ENCODE results near the gene PBXIP1. TPM values are rescaled to one million over a fixed set of nuclear protein-coding genes. Genes with fewer than 3 reads are reported as not detected.
"Not testable (repeated sequence)": the region's sequence is repeated elsewhere in the genome, so short reads cannot be mapped to it uniquely, and the experiment has no call there.

The PBXIP1 gene
- total RNA-seq, 1 donor from 2014 or later, result 25.1 TPM

- Mint-ChIP-seq H3K36me3 (ENCODE audit: low read depth) (peaks cover 33% of the 10 kb centered on the region), H3K4me1 (ENCODE audit: low read depth) (peaks cover 19% of the 10 kb centered on the region), H3K4me3 (no peak overlapping the region), H3K9me3 (no peaks in the 10 kb centered on the region), H3K27me3 (ENCODE audit: insufficient read depth) (no peaks in the 10 kb centered on the region), H3K27ac (no peak overlapping the region)
- no peak for DNase-seq (ENCODE audit: low spot score)
- intact Hi-C loops (cut with micrococcal nuclease), result no loop called here
These were observed 32.2 kb downstream of the PBXIP1 start for GRCh38 chr1:154923695-154924094.

GRCh38 chr1:154913273-154913672, 42.6 kb downstream of the PBXIP1 start:
- H3K27me3 Mint-ChIP-seq (ENCODE audit: insufficient read depth), result no peaks in the 10 kb centered on the region
- H3K9me3 Mint-ChIP-seq, result peaks cover 6% of the 10 kb centered on the region
- no peak overlapping the region for H3K4me3 Mint-ChIP-seq
- H3K27ac Mint-ChIP-seq, result no peak overlapping the region
- intact Hi-C loops (cut with micrococcal nuclease), result no loop called here
- no peak for DNase-seq (ENCODE audit: low spot score)
- peaks cover 6% of the 10 kb centered on the region for H3K36me3 Mint-ChIP-seq (ENCODE audit: low read depth)
- no peaks in the 10 kb centered on the region for H3K4me1 Mint-ChIP-seq (ENCODE audit: low read depth)

GRCh38 chr1:154912755-154913154, 43.1 kb downstream of the PBXIP1 start:
- no peak overlapping the region for H3K27ac Mint-ChIP-seq
- H3K4me3 Mint-ChIP-seq, result no peak overlapping the region
- H3K9me3 Mint-ChIP-seq, result peaks cover 6% of the 10 kb centered on the region
- peaks cover 6% of the 10 kb centered on the region for H3K36me3 Mint-ChIP-seq (ENCODE audit: low read depth)
- no peaks in the 10 kb centered on the region for H3K4me1 Mint-ChIP-seq (ENCODE audit: low read depth)
- H3K27me3 Mint-ChIP-seq (ENCODE audit: insufficient read depth), result no peaks in the 10 kb centered on the region
- intact Hi-C loops (cut with micrococcal nuclease), result no loop called here
- no peak for DNase-seq (ENCODE audit: low spot score)

GRCh38 chr1:154911691-154912550, 44.0 kb downstream of the PBXIP1 start:
- H3K36me3 Mint-ChIP-seq (ENCODE audit: low read depth), result peaks cover 6% of the 10 kb centered on the region
- no peak overlapping the region for H3K4me3 Mint-ChIP-seq
- H3K4me1 Mint-ChIP-seq (ENCODE audit: low read depth), result no peaks in the 10 kb centered on the region
- no peak overlapping the region for H3K27ac Mint-ChIP-seq
- intact Hi-C loops (cut with micrococcal nuclease), result no loop called here
- DNase-seq (ENCODE audit: low spot score), result no peak
- H3K27me3 Mint-ChIP-seq (ENCODE audit: insufficient read depth), result peaks cover 2% of the 10 kb centered on the region
- H3K9me3 Mint-ChIP-seq, result peaks cover 6% of the 10 kb centered on the region

GRCh38 chr1:154910851-154911250, 45.0 kb downstream of the PBXIP1 start:
- Mint-ChIP-seq H3K9me3 (no peaks in the 10 kb centered on the region), H3K4me1 (ENCODE audit: low read depth) (no peaks in the 10 kb centered on the region), H3K27ac (no peak overlapping the region), H3K4me3 (no peak overlapping the region), H3K27me3 (ENCODE audit: insufficient read depth) (peaks cover 3% of the 10 kb centered on the region), H3K36me3 (ENCODE audit: low read depth) (peaks cover 3% of the 10 kb centered on the region)
- no peak for DNase-seq (ENCODE audit: low spot score)
- intact Hi-C loops (cut with micrococcal nuclease), result no loop called here

GRCh38 chr1:154908937-154909336, 47.0 kb downstream of the PBXIP1 start:
- no peak overlapping the region for H3K27ac Mint-ChIP-seq
- peaks cover 3% of the 10 kb centered on the region for H3K27me3 Mint-ChIP-seq (ENCODE audit: insufficient read depth)
- no peaks in the 10 kb centered on the region for H3K4me1 Mint-ChIP-seq (ENCODE audit: low read depth)
- DNase-seq (ENCODE audit: low spot score), result no peak
- H3K4me3 Mint-ChIP-seq, result no peak overlapping the region
- intact Hi-C loops (cut with micrococcal nuclease), result no loop called here
- H3K9me3 Mint-ChIP-seq, result no peaks in the 10 kb centered on the region
- H3K36me3 Mint-ChIP-seq (ENCODE audit: low read depth), result no peaks in the 10 kb centered on the region

- DNase-seq (ENCODE audit: low spot score); H3K36me3 Mint-ChIP-seq (ENCODE audit: low read depth); H3K4me3 Mint-ChIP-seq; H3K4me1 Mint-ChIP-seq (ENCODE audit: low read depth); H3K27me3 Mint-ChIP-seq (ENCODE audit: insufficient read depth); intact Hi-C loops (cut with micrococcal nuclease); H3K9me3 Mint-ChIP-seq; H3K27ac Mint-ChIP-seq: not testable (repeated sequence)
These were observed 47.8 kb downstream of the PBXIP1 start for GRCh38 chr1:154908129-154908528.

GRCh38 chr1:154906621-154907081, 49.2 kb downstream of the PBXIP1 start:
- intact Hi-C loops (cut with micrococcal nuclease), result no loop called here
- H3K9me3 Mint-ChIP-seq, result no peaks in the 10 kb centered on the region

GRCh38 chr1:154902938-154903566, 52.8 kb downstream of the PBXIP1 start:
- peaks cover 3% of the 10 kb centered on the region for H3K27me3 Mint-ChIP-seq (ENCODE audit: insufficient read depth)
- H3K27ac Mint-ChIP-seq, result no peak overlapping the region
- H3K4me1 Mint-ChIP-seq (ENCODE audit: low read depth), result no peaks in the 10 kb centered on the region
- H3K36me3 Mint-ChIP-seq (ENCODE audit: low read depth), result no peaks in the 10 kb centered on the region
- no peak for DNase-seq (ENCODE audit: low spot score)
- no peaks in the 10 kb centered on the region for H3K9me3 Mint-ChIP-seq
- no peak overlapping the region for H3K4me3 Mint-ChIP-seq
- intact Hi-C loops (cut with micrococcal nuclease), result no loop called here

More at GRCh38 chr1:154906621-154907081, 49.2 kb downstream of the PBXIP1 start:
- H3K4me3 Mint-ChIP-seq, result no peak overlapping the region
- H3K4me1 Mint-ChIP-seq (ENCODE audit: low read depth), result no peaks in the 10 kb centered on the region
- no peak overlapping the region for H3K27ac Mint-ChIP-seq
- H3K36me3 Mint-ChIP-seq (ENCODE audit: low read depth), result no peaks in the 10 kb centered on the region
- no peak for DNase-seq (ENCODE audit: low spot score)
- peaks cover 3% of the 10 kb centered on the region for H3K27me3 Mint-ChIP-seq (ENCODE audit: insufficient read depth)

- DNase-seq (ENCODE audit: low spot score), result no peak
- Mint-ChIP-seq H3K4me1 (ENCODE audit: low read depth) (no peaks in the 10 kb centered on the region), H3K4me3 (no peak overlapping the region), H3K9me3 (no peaks in the 10 kb centered on the region), H3K36me3 (ENCODE audit: low read depth) (no peaks in the 10 kb centered on the region), H3K27ac (no peak overlapping the region), H3K27me3 (ENCODE audit: insufficient read depth) (no peaks in the 10 kb centered on the region)
- intact Hi-C loops (cut with micrococcal nuclease), result no loop called here
These were observed 54.3 kb downstream of the PBXIP1 start for GRCh38 chr1:154901591-154901990.

- DNase-seq (ENCODE audit: low spot score), result no peak
- H3K4me3 Mint-ChIP-seq, result no peak overlapping the region
- intact Hi-C loops (cut with micrococcal nuclease), result no loop called here
- H3K27me3 Mint-ChIP-seq (ENCODE audit: insufficient read depth), result no peaks in the 10 kb centered on the region
- H3K9me3 Mint-ChIP-seq, result no peaks in the 10 kb centered on the region
- no peaks in the 10 kb centered on the region for H3K4me1 Mint-ChIP-seq (ENCODE audit: low read depth)
- no peaks in the 10 kb centered on the region for H3K36me3 Mint-ChIP-seq (ENCODE audit: low read depth)
- H3K27ac Mint-ChIP-seq, result no peak overlapping the region
These were observed 56.9 kb downstream of the PBXIP1 start for GRCh38 chr1:154899041-154899440.

- intact Hi-C loops (cut with micrococcal nuclease), result no loop called here
- no peak overlapping the region for H3K27ac Mint-ChIP-seq
- H3K4me3 Mint-ChIP-seq, result no peak overlapping the region
- no peaks in the 10 kb centered on the region for H3K9me3 Mint-ChIP-seq
- H3K36me3 Mint-ChIP-seq (ENCODE audit: low read depth), result no peaks in the 10 kb centered on the region
- no peaks in the 10 kb centered on the region for H3K27me3 Mint-ChIP-seq (ENCODE audit: insufficient read depth)
- no peaks in the 10 kb centered on the region for H3K4me1 Mint-ChIP-seq (ENCODE audit: low read depth)
- DNase-seq (ENCODE audit: low spot score), result no peak
These were observed 59.1 kb downstream of the PBXIP1 start for GRCh38 chr1:154896771-154897286.

- Mint-ChIP-seq H3K4me1 (ENCODE audit: low read depth) (no peaks in the 10 kb centered on the region), H3K4me3 (no peak overlapping the region), H3K27ac (no peak overlapping the region), H3K27me3 (ENCODE audit: insufficient read depth) (peaks cover 5% of the 10 kb centered on the region), H3K36me3 (ENCODE audit: low read depth) (no peaks in the 10 kb centered on the region), H3K9me3 (no peaks in the 10 kb centered on the region)
- no peak for DNase-seq (ENCODE audit: low spot score)
- intact Hi-C loops (cut with micrococcal nuclease), result no loop called here
These were observed 60.1 kb downstream of the PBXIP1 start for GRCh38 chr1:154895798-154896197.
